ENCODE results near the gene SMOC2.

DNA sequence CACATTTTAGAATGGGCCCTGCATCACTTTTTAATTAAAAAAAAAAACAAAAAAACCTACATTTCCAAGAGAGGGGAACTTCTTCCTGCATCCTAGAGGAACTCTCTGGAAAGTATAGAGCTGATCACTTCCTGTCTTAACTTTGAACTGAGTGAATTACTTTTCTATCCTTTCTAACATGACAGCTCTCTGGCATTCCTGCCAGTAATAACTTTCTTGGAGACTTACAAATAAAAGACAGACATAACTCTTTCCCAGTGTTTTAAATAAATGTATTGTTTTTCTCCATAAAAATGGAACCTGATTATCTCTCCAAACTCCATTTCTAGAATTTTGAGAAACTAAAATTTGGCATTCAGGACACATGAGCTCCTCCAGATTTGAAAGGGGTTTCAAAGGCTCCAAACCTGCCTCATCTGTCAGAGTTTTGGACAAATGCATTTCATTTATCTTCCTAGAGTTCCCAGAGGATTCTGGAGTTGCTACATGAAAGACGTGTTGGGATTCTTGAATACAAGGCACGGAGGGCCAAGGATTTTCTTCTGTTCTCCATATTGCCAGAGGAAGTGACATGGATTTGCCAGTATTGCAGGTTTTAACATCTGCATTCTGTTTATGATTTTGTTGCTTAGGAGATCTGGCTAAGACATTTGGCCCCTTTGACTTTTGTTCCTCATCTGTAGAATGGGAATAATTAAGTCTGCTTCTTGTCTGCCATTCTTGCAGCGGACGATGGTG is 2.0 kb upstream of the SMOC2 start:
- TF ChIP-seq, protein P1, sequence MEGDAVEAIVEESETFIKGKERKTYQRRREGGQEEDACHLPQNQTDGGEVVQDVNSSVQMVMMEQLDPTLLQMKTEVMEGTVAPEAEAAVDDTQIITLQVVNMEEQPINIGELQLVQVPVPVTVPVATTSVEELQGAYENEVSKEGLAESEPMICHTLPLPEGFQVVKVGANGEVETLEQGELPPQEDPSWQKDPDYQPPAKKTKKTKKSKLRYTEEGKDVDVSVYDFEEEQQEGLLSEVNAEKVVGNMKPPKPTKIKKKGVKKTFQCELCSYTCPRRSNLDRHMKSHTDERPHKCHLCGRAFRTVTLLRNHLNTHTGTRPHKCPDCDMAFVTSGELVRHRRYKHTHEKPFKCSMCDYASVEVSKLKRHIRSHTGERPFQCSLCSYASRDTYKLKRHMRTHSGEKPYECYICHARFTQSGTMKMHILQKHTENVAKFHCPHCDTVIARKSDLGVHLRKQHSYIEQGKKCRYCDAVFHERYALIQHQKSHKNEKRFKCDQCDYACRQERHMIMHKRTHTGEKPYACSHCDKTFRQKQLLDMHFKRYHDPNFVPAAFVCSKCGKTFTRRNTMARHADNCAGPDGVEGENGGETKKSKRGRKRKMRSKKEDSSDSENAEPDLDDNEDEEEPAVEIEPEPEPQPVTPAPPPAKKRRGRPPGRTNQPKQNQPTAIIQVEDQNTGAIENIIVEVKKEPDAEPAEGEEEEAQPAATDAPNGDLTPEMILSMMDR (IDR thresholded peaks at IDR 0.05): no peak
- TF ChIP-seq POLR2A (IDR thresholded peaks at IDR 0.05): no peak

All from breast epithelium (tissue), 3 donors.